Measurements from ENCODE around the gene MSH2.
"Not testable (repeated sequence)": the region's sequence is repeated elsewhere in the genome, so short reads cannot be mapped to it uniquely, and the experiment has no call there.

Gene MSH2

DNA sequence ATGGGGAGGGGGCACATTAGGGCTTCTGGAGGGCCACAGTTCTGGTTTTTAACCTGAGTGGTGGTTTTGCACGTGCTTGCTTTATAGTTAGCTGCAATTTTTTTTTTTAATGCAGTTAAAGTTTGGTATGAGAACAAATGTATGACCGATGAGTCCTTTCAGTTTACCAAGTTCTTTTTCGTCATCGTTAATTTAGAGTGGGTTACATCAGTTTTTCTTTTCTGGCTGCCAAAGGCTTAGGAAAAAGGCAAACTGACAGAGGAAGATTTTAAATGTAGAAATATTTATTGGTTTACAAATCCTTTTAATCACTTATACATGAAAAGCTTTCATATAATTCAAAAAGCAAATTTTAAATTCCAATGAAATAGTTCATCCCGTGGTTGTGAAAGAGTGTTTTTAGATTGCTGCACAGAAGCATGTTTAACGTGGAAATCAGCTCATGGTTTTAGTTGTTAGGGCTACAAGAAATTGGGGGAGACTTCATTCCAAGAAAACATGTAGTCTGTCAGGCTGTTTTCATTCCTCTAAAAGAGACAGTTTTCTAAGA lies 82.9 kb downstream of the MSH2 start:
- DNase-seq: no peak

DNA sequence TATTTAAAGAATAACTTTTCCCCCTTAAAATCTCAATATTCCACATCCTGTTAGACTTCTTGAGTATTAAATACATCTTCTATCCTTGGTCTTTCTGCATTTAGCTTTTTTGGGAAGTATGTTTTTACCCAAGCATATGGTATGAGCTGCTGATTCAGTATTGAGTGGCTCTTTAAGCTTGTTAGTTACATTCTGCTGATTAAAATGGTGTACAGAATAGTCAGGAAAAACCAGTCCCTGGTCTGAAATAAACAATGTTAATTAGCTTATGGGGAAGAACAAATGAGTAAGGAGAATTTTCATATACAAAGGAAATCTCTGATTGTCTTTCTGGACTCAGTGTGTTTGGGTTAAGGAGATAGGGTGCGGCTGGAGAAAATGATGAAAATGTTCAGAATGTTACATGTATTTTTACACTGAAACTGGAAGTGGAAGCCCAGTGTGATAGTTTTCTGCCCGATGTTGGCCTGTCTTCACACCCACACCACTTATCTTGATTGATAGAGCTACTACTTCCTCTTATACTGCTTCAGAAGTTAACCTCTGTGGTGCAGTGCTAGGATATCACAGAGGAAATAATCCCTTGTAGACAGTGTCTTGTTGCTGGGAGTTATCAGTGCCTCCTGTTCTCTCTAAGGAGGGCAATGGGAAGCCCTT lies 84.0 kb downstream of the MSH2 start:
- no peak for DNase-seq

DNA sequence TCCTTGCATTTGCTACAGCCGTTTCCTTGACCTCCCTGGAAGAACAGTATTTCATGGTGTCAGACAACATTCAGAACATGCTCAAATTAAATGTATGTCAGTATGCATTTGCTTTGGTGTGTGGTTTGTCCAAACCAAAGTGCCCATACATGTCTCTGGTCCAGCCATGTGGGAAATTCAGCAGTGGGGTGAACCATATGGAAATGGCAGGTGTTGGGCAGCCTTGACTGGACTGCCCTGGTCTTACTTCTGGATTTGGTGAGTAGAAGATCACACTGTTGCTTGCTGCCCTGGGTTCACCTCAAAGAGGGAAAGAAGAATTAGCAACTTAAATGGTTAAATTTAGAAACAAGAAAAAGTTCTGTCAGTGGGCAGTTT lies 84.5 kb downstream of the MSH2 start:
- DNase-seq: no peak

DNA sequence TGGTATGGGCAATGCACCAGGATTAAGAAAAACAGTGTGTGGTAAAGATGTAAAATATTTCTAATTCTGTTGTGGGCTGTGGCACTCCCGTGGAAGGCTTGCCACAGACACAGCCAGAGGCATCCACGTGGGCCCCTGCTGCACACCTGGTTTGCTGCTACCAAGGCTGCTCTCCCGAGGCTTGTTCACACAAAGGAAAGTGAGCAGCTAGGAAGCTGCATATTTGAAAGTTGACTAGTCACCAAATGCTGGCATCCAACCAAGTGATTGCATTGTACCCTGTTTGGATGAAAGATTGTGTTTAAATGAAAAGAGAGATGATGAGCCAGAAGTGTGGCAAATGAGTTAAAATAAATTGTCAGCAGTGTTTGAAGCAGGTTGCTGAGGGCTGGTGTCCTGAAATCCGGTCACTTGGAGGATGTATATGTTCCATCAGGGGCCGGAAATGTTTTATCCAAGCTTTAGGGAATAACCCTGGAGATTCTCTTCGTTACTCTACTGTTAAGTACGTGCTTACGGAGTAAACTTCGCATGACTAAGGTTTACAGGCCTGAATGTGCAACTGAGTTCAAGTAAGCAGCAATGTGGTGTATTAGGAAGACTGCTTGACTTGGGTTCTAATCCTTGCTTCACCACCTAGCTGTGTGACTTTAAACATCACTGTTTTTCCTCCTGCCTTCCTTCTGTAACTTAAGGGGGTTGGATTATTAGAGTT lies 86.1 kb downstream of the MSH2 start:
- no peak for DNase-seq

DNA sequence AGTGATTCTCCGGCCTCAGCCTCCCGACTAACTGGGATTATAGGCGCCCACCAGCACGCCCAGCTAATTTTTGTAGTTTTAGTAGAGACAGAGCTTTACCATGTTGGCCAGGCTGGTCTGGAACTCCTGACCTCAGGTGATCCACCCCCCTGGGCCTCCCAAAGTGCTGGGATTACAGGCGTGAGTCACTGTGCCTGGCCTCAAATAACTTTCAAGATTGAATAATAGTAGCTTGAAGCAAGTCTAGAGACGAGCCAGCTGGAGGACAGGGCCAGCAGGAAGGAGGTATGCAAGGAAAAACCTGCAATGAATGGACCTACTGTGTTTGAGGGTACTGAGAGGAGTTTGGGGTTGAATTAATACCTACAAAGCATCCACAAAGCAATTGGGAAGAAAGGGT lies 87.5 kb downstream of the MSH2 start:
- DNase-seq: no peak

DNA sequence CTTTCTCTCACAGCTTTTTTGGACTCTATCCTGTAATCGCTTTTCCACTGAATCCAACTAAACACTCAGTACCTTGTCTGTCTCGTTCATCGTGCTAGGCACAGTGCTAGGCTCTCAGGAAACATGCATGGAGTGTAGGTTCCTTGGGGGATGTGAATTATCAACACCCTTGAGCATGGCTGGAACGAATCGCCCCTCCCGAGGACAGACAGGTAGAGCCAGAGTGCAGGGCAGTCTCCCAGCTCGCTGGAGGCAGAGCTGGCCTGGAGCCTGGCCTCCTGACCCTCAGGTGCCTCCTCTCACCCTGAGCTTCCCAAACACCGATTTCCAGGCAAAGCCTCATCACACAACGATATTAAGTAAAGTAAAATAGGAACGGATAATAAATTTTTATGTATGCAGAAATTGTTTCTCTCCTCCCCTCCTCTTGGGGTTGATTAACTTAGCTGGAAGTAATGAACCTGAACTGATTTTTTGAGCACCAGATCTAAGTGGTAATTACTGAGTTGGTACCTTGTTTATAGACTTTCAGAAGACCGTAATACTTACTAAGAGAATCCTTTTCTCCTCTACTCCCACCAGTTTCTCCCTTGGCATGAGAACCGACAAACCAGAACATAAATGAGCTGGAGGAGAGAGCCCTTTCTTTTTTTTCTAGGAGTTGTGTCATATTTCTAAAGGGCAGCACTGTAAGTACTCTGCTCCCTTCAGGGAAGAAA lies 90.5 kb downstream of the MSH2 start:
- no peak for DNase-seq

DNA sequence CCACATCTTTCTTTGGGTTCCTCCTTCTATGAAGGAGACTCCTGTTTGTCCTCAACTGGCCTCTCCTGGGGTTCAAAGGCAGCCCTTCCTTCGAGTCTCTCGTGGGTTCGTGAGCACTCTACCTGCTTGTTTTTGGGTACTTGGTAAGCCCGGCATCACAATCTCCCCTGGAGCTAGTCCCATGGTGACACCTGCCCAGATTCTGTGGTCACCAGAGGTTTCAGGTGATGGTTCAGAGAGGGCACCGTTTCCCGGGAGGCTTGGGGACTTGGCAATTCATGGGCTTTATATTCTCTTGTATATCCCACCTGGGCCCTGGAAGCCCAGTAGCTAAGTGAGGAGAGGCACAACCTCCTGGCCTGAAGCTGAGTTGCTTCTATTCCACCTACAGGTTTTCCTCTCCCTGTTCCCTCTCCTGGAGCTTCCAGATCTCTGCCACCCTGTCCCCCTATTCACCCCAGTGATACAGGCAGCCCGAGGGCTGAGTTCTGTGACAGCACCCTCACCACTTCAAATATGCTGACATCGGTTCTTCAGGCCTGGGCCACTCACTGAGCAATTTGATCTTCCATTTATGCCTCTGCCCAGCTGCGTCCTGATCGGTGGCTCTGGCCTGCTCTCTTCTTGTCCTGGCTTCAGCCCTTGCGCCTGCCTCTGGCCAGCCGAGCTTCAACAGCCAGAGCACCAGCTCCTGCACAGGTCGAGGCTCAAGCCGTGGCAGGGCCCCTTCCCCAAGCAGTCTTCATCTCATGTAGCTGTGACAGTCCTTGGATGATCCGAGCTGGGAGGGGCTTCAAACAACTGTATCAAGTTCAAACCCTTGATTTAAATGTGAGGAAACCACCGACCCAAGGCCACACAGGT lies 91.5 kb downstream of the MSH2 start:
- DNase-seq: no peak

DNA sequence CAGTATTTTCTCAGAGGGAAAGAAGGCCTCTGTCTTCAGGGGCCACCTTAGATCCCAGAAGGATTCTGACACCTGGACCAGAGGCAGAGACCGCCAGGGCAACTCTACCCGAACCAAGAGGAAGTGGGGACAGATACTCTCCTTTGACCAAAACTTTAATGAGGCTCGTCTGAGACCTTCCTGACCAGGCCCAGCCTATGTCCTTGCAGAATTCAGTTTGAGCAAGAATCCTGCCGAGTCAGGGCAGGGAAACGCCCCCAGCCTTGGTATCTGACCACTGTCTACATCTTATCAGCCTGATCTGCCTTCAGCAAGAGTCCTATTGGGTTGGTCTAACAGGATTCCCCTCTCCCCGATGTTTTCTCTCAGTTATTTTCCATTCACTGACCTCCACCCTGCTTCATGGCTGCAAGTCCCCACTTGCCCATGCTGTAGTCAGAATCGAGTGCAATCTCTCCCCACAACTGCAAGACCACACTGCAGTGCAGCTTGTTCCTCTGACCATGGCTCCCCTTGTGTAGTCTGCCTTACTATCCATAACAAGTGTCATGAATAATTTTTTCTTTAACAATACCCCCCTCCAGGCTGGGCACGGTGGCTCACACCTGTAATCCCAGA lies 95.0 kb downstream of the MSH2 start:
- no peak for DNase-seq

DNA sequence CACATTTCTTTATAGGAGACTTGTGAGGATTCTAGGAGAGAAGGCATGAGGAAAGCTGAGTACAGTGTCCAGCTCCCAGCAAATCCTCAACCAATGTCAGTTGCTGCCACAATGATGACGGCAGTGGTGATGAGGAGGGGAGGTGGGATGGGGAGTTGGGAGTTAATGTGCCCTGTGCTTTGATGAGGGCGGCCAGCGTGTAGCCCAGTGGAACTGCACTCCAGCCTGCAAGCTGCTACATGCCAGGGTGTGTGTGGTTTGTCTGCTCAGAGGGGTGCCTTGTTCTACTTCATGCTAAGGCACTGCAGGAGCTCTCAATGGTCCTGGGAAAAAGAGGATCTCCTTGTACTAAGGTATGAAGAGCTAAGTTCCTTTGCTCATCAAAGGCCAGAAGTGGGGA lies 96.1 kb downstream of the MSH2 start:
- DNase-seq: no peak

DNA sequence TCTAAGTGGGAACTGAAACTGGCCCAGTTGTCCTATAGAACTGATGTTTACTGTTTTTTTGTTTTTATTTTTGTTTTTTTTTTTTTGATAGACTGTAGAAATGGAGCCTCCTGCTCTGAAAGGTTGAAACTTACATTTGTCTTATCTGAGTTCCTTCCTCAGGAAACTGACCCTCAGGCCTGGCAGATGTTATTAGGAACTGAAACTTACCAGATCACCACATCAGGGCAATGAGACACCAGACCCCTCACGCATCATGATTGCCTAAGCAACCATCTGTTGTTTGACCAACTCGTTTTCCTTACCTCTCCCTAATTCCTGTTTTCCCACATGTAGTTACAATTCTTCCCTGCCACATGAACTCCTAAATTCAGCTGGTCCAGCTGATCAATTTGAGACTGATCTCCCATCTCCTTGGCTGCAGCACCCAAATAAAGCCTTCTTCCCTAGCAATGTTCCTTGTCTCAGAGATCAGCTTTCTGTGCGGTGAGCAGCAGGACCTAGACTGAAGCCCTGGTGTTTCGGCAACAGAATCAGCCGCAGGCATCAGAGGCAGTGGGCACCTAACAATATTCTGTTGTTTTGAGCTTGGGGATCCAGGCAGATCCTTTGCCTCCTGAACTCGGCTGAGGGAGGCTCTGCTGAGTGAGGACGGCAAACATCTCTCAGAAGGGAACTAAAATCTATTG lies 96.8 kb downstream of the MSH2 start:
- no peak for DNase-seq

DNA sequence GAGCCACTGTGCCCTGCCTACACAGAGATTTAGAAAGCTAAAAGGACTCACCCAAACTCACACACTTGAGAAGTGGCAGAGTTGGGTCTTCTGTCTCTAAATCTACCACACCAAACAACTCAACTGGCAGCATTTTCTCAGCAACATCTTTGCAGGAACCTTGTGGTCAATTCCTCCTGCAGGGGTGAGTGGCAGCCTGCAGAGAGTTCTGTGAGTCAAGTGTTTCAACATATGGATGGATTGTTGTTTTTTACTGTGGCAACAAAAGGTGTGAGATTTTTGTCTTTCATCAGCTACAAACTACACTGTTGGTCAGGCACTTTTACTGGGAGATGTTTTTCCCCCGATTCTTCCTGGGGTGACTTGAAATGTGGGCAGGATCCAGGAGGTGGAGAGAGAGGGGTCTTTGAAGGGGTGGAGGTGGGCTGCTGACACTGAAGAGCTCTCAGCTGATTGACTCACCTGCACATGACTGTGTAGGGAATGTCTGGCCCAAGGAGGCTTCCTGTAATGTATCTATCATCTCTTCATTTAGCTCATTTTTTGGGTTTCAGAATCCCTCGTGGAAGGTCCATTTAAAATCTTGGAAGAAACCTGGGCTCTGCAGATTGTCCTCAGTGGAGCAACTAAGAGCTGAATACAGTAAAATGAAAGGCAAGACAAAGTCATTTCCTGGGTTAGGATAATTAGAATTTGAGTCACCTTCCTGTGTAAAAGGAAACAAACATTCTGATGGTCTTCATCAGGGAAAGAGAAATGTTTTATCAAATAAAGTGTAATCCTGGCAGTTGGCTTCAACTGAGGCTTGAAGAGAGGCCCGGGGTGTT lies 98.6 kb downstream of the MSH2 start:
- DNase-seq: no peak

DNA sequence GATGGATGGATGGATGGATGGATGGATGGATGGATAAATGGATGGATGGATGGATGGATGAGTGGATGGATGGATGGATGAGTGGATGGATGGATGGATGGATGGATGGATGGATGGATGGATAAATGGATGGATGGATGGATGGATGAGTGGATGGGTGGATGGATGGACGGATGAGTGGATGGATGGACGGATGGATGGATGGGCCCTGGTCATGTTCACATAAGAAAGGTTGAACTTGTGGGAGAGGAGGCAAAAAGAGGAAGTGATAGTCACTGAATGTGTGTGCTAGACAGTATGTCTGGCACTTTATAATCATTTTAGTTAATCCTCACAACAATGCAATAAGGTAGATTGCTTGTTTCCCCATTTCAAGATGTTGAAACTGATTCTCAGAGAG lies 99.5 kb downstream of the MSH2 start:
- not testable (repeated sequence) for DNase-seq

DNA sequence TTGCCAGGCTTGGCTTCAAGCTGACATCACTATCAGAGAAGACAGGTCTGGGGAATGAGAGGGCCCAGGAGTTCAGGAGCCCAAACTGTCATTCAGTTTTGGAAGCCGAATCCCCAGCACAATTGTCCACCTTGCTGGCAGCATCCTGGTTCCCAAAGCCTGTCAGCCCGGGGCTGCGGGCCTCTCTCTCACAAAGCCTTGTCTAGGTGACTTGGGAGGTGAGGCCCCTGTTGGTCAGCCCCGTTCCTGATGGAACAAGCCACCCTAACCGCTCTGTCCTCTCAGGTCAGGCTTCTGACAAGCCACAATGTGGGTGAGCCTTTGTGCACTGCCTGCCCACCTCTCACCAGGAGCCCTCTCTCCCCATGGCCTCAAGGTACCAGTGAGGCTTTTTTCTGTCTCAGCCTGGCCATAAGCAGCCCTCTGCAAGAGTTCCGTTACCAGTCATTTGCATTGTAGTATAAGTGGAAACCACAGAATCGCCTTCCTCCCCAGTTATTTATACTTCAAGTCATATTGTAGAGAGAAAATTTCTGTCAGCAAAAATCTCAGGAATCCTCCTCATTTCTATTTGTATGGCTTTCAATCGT lies 100.6 kb downstream of the MSH2 start:
- DNase-seq: no peak

DNA sequence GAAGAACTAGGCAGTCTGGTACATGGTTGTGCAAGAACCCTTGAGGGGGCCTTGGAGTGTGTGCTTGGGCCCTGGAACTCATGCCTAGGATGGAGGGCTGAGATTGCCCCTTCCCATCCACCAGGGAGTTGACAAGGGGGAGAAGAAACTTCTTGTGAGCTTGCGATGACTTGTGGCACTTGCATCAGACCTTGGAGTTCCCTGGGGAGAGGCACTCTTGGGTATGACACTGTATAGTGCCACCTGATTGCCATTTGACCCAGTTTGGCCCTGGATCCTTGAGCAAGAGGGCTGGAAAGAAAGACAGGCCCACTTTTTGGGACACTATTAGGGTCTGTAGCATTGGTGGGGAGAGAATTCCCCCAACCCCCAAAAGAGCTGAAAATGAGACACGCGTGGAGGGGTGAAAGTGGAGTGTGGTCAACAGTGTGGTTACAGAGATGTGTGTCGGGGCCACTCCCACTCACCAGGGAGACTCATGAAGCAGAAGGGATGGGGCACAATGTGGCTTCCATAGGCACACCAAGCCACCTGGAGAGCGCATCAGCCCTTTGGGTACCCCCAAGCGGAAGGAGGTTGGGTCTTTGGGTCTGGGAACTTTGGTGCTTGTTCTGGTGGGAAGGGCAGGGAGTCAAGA lies 101.3 kb downstream of the MSH2 start:
- DNase-seq: no peak

DNA sequence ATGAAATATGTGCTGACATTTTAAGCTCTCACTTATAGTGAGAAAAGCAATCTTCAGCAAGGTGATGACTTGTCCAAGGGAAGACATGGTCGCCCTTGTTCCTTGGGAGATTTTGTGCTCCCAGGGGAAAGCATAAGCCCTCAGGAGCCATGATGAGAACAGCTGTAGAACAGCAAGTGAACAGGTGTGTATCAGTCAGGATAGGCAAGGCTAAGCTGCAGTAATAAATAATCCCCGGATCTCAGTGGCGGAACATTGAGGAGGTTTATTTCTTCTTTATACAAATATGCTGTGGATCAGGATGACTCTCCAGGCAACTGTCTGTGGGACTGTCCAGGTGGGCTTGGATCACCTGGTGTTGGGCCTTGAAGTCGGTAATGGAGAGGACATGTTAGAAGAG lies 103.1 kb downstream of the MSH2 start:
- DNase-seq: no peak

DNA sequence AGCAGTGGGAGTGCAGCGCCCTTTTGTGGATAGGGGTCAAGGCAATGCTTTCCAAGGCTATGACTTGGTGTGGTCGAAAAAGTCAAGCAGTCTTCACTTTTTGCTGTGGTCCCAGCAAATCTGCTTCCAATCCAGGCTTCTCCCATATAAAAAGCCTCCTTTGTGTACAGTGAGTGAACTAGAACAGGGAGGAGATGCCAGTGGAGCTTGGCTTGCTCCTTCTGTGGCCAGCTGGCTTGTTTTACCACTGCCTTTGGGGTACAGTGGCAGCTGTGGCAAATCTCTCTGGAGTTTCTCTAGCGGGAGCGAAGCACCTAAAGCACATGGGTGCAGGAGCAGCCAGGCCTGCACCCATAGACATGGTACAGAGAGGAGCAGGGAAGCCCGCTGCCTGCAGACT lies 103.5 kb downstream of the MSH2 start:
- DNase-seq: no peak

DNA sequence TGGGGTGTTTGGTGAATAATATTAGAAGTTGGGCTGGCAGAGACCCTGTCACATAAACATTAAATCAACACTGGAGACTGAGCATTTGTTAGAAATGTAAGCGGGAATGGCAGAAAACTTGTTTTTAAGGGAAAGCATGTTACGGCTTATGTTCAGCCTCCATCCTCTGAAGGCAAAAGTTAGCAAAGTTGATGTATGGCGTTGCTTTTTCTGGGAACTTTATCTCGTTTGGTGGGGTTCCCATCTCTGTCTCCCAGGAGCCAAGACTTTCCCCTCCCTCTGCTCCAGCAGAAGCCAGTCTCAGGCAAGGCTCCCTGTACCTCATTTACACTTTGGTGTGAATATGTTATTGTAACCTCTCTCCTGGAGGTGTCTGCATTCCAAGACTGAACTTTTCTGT lies 105.1 kb downstream of the MSH2 start:
- DNase-seq: no peak

DNA sequence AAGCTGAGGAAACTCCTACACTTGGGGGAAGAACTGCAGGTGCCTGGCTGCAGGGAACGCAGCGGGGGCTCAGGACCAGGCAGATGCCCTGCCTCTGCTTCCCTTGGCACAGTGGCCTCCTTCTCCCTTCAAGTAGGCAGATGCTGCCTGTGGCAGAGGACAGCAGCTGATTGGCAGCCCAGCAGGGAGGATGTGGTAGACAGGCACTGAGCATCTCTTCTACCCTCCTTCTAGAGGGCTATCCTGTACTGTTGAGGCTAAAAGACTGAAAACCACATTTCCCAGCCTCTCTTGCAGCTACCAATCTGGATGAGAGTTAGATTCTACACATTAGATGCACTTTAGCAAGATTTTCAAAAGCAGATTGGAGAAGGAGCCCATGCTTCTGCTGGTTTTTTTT lies 105.7 kb downstream of the MSH2 start:
- DNase-seq: no peak

DNA sequence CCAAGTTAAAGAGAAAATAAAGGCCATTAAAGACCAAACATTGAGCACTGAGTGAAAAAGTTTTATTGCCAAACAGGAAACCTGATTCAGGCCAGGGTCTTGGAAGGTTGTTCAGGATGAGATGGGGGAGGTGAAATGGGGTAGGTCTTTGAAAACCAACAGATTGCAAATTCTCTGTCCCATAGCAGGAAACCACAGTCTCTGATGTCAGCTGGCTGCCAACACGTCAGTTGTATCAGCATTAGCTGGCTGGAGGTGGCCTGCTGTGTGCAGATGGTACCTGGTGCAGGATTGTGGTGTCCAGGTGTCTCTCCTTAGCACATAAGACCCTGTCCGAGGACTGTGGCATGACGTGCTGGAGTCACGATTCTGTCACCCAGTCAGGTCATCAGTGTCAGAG lies 106.3 kb downstream of the MSH2 start:
- no peak for DNase-seq

DNA sequence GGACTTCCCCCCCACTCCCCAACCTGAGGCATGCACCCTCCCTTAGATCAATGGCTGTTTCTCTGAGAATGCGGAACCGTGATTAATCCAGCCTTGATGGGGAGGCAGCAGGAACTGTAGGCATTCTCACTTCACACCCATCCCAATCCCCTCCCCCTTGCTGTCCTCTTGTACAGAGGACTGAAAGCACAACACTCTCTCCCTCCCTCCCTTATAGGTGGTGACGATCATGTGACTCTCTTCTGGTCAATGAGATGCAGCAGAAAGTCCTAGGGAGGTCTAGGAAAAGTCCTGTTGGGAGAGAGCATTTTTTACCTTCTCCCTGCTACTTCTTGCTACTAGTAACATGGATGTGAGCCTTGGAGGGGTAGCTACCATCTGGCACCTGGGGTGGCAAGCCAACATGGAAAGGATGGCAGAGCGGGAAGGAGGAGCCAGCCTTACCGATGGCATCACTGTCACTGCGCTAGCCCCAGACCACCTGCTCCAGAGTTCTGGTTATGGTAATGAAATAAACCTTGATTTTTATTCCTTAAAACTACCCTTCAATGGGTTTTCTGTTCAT lies 106.9 kb downstream of the MSH2 start:
- DNase-seq: no peak

Data from femur (tissue), 1 donor.